Psoas muscle (tissue), 8 donors: Measurements from ENCODE around the gene CAVIN1. TPM values are rescaled to one million over a fixed set of nuclear protein-coding genes. Genes with fewer than 3 reads are reported as not detected.
A peak's percentile ranks its signal among the peaks of the same experiment; 100 is the strongest.
"Not testable (repeated sequence)": the region's sequence is repeated elsewhere in the genome, so short reads cannot be mapped to it uniquely, and the experiment has no call there.

ENCODE experiments used
- ATAC-seq, 4 donors: fragments of 200-7000 bp; cut with Tn5 transposase; one replicate each; pipeline ENCODE4 v1.9.1; 2020; ENCODE audit warnings: moderate library complexity in 3 of 4, mild to moderate bottlenecking in 2 of 4
- DNase-seq, 2 donors: peaks; one replicate each; pipeline ENCODE4 v3.0.0-alpha.2; 2020
- H3K27ac ChIP-seq: fragments of 200-600 bp; one replicate; pipeline ENCODE4 v1.8.0; 2022
- H3K27me3 ChIP-seq, 3 donors: fragments of 200-600 bp in 1 of 3; one replicate each; pipeline versions ENCODE4 v1.6.1 to v1.8.0; 2013 to 2022; ENCODE audit warnings: low read length in 2 of 3, mild to moderate bottlenecking in 2 of 3, moderate library complexity in 1 of 3; ENCODE audit not compliant: insufficient read depth in 3 of 3
- H3K36me3 ChIP-seq, 2 donors: fragments of 200-600 bp in 1 of 2; one replicate each; pipeline versions ENCODE4 v1.6.1 to v1.8.0; 2013 to 2022; ENCODE audit warnings: low read depth in 1 of 2, mild to moderate bottlenecking in 1 of 2, moderate library complexity in 1 of 2; ENCODE audit not compliant: insufficient read depth in 1 of 2
- H3K4me1 ChIP-seq: fragments of 200-600 bp; one replicate; pipeline ENCODE4 v1.8.0; 2022
- H3K4me3 ChIP-seq: fragments of 200-600 bp; one replicate; pipeline ENCODE4 v1.8.0; 2022; ENCODE audit warnings: mild to moderate bottlenecking
- H3K9me3 ChIP-seq: fragments of 200-600 bp; one replicate; pipeline ENCODE4 v1.8.0; 2022
- WGBS, 3 donors: extraction: QIAGEN DNeasy Blood & Tissue Kit; methylation state at CpG; one replicate each; pipeline versions ENCODE4 v1.1.6 to v1.1.7; 2013; 5-methylcytosine and 5-hydroxymethylcytosine counted together
- intact Hi-C, 2 donors: fragments of 100-400 bp; cut with DNase I; formaldehyde crosslinking; loops; one replicate each; pipeline versions ENCODE4 v1.11.0 to v1.14.2; 2022
- polyA plus RNA-seq, 3 donors: library from polyadenylated mRNA; stranded (reverse); fragments of 200-250 nt; gene quantifications; one replicate each; pipeline ENCODE4 v1.2.3, GENCODE V29; 2013
- total RNA-seq, 4 donors: library from RNA; stranded (reverse); fragmentation: NEBNext Ultra II Directional in 2 of 4; extraction: Animal tissue kit (Norgen Biotek cat#: 25700) in 2 of 4; gene quantifications; one replicate each; pipeline versions ENCODE4 v1.2.1 to v1.2.4, GENCODE V29; 2021 to 2023
- TF ChIP-seq, protein P1 (sequence below): fragments of 200-600 bp; IDR thresholded peaks from one replicate; pipeline ENCODE4 v1.8.0; 2022; ENCODE audit warnings: antibody characterized with exemption
- donor health status: healthy with polysubstance abuse.
- donor health status: DM: no; HTN: no; CAD: no; lungs with moderate emphysema.
- donor health status: Bipolar disorder and iron deficiency.
- donor health status: healthy.
- donor health status: DM: yes; HTN: yes; CAD: no.
- donor health status: DM: no; HTN: no; CAD: no.
- donor health status: DM: no; HTN: no; CAD: no.
- donor health status: DM: yes; HTN: yes; CAD: no.

The CAVIN1 gene
- total and polyA plus RNA-seq, 7 donors, result 69.5 to 151 (median 109) TPM

DNA sequence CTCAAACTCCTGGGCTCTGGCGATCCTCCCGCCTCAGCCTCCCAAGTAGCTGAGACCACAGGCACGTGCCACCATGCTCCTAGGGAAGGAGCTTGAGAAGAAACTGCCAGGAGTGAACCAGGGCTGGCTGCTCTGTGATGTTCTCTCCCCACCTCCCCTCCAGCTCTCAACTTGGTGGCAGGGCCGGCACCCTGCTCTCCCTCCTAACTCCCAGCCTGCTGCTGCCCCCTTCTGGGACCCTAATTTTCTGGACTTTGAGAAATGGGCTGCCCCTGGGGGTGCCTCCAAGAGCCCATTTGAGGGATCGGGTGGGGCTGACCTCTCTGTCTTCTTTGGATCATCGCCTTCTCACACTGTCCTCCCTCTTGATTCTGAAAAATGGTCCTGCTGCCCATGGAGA is 19.9 kb downstream of the CAVIN1 start:
- Histone ChIP-seq H3K27me3 (no peaks in the 10 kb centered on the region), H3K4me3 (no peak overlapping the region), H3K27ac (no peak overlapping the region), H3K9me3 (no peaks in the 10 kb centered on the region), H3K4me1 (peaks cover 35% of the 10 kb centered on the region), H3K36me3 (peaks cover 0 to 35% of the 10 kb centered on the region in 2 donors)
- intact Hi-C loops, result loop anchor here in 1 of 2 donors (1.0 to 10.0 kb wide), 3 partner anchors 80 to 288 kb away; partner anchors contain the start of gene DHX58
- ATAC-seq, result no peak
- 82 to 88% (median 84%) methylated on average over 6 of the region's 6 CpGs for WGBS, 3 donors
- DNase-seq, result no peak
- TF ChIP-seq, protein P1, sequence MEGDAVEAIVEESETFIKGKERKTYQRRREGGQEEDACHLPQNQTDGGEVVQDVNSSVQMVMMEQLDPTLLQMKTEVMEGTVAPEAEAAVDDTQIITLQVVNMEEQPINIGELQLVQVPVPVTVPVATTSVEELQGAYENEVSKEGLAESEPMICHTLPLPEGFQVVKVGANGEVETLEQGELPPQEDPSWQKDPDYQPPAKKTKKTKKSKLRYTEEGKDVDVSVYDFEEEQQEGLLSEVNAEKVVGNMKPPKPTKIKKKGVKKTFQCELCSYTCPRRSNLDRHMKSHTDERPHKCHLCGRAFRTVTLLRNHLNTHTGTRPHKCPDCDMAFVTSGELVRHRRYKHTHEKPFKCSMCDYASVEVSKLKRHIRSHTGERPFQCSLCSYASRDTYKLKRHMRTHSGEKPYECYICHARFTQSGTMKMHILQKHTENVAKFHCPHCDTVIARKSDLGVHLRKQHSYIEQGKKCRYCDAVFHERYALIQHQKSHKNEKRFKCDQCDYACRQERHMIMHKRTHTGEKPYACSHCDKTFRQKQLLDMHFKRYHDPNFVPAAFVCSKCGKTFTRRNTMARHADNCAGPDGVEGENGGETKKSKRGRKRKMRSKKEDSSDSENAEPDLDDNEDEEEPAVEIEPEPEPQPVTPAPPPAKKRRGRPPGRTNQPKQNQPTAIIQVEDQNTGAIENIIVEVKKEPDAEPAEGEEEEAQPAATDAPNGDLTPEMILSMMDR, result no peak

DNA sequence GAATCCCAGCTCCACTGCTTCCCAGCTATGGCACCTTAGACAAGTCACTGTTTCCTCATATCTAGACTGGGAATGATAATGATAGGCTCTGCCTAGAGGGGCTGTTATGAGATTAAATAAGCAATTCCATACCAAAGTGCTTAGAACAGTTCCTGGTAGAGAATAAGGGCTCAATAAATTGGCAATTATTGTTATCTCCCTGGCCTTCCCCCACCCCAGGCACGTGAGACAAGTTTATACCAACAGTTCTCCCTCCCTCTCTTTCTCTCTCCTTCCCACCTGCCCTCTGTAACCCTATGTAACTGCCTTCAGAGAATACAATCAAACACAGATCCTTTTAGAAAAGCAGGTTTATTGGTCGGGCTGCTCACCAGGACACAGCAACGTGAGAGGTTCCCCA is 20.9 kb downstream of the CAVIN1 start:
- WGBS, 3 donors, result 43 to 63% (median 57%) methylated on average over 3 of the region's 3 CpGs
- Histone ChIP-seq H3K9me3 (no peaks in the 10 kb centered on the region), H3K27me3 (no peaks in the 10 kb centered on the region), H3K36me3 (peaks cover 0 to 35% of the 10 kb centered on the region in 2 donors), H3K4me3 (no peak overlapping the region), H3K4me1 (peaks cover 25% of the 10 kb centered on the region), H3K27ac (peak overlapping the region; percentile 55)
- no peak for ATAC-seq
- DNase-seq, result no peak
- intact Hi-C loops, result loop anchor here in 1 of 2 donors (10.0 kb wide), 2 partner anchors 187 to 287 kb away; partner anchors contain the start of gene DHX58
- TF ChIP-seq, protein P1, result no peak

DNA sequence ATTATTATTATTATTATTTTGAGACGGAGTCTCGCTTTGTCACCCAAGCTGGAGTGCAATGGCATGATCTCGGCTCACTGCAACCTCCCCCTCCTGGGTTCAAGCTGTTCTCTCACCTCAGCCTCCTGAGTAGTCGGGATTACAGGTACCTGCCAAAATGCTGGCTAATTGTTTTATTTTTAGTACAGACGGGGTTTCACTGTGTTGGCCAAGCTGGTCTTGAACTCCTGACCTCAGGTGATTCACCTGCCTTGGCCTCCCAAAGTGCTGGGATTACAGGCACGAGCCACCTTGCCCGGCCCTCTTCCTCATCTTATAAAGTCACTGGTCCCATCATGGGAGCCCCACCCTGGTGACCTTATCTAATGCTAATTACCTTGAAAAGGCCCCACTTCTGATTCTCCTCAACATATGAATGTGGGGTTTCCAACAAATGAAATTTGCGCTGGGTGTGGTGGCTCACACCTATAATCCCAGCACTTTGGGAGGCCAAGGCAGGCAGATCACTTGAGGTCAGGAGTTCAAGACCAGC is 22.1 kb downstream of the CAVIN1 start:
- Histone ChIP-seq H3K27ac (peak overlapping the region; percentile 53), H3K4me1 (peaks cover 13% of the 10 kb centered on the region), H3K36me3 (peaks cover 0 to 35% of the 10 kb centered on the region in 2 donors)
- ATAC-seq, result peak in 3 of 4 donors; percentile 14 to 66 (median 57)
- not testable (repeated sequence) for H3K9me3 ChIP-seq, H3K4me3 ChIP-seq, DNase-seq, H3K27me3 ChIP-seq
- WGBS, 3 donors, result 47 to 57% (median 54%) methylated on average over 8 of the region's 8 CpGs
- intact Hi-C loops, result loop anchor here in 1 of 2 donors (10.0 kb wide), 2 partner anchors 186 to 286 kb away; partner anchors contain the start of gene DHX58

DNA sequence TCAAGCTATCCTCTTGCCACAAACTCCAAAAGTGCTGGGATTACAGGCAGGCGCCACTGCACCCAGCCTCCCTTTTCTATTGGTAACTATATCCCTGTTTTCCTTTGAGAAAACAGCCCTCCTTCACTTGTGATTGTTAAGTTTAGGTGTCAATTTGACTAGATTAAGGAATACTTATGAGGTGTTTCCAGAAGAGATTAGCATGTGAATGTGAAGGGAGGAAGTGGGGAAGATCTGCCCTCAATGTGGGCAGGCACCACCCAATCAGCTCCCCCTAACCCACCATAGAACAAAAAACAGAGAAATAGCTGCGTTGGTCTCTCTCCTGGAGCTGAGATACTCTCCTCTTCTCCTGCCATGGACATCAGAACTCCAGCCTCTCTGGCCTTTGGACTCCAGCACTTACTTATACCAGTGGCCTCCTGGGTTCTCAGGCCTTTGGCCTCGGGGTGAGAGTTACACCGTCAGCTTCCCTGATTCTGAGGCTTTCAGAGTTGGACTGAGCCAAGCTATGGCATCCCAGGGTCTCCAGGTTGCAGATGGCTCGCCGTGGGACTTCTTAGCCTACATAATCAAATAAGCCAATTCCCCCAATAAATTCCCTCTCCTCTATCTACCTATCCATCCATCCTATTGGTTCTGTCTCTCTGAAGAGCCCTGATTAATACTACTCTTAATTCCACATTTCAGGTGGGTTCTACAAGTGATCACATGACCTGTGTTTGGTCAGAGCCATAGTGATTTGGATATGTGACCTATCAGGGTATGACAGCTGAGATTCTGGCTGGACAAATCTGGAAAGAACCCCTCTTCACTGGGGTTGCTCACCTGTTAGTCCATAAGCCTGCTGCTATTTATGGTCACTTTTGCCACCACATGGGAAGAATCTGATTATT is 22.9 kb downstream of the CAVIN1 start:
- ATAC-seq (peak in 2 of 4 donors; percentile 4 to 16), DNase-seq (no peak)
- intact Hi-C loops, result loop anchor here in 1 of 2 donors (10.0 kb wide), 2 partner anchors 185 to 285 kb away; partner anchors contain the start of gene DHX58
- WGBS, 3 donors, result 80 to 81% (median 80%) methylated on average over 6 of the region's 6 CpGs
- Histone ChIP-seq H3K9me3 (no peaks in the 10 kb centered on the region), H3K4me3 (no peak overlapping the region), H3K36me3 (peaks cover 0 to 33% of the 10 kb centered on the region in 2 donors), H3K27me3 (no peaks in the 10 kb centered on the region), H3K27ac (peak overlapping the region; percentile 53), H3K4me1 (peaks cover 12% of the 10 kb centered on the region)
- TF ChIP-seq, protein P1, result no peak

DNA sequence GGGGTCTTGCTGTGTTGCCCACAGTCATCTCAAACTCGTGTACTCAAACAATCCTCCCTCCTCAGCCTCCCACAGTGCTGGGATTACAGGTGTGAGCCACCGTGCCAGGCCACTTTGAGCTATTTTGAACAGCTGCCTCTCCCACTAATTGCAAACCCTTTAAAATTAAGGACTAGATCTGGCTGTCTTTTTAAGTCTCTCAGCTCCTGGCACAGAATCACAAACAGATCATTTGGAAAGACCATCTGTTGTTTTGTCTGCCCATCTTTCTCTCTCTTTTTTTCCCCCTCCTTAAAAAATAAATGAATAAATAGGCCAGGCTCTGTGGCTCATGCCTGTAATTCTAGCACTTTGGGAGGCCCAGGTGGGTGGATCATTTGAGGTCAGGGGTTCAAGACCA is 23.9 kb downstream of the CAVIN1 start:
- Histone ChIP-seq H3K27ac (no peak overlapping the region), H3K4me3 (no peak overlapping the region), H3K27me3 (no peaks in the 10 kb centered on the region), H3K9me3 (no peaks in the 10 kb centered on the region), H3K4me1 (peaks cover 12% of the 10 kb centered on the region), H3K36me3 (peaks cover 0 to 22% of the 10 kb centered on the region in 2 donors)
- DNase-seq, result no peak
- TF ChIP-seq, protein P1, result no peak
- intact Hi-C loops, result no loop called here
- no peak for ATAC-seq
- 35 to 61% (median 38%) methylated on average over 2 of the region's 2 CpGs for WGBS, 3 donors

DNA sequence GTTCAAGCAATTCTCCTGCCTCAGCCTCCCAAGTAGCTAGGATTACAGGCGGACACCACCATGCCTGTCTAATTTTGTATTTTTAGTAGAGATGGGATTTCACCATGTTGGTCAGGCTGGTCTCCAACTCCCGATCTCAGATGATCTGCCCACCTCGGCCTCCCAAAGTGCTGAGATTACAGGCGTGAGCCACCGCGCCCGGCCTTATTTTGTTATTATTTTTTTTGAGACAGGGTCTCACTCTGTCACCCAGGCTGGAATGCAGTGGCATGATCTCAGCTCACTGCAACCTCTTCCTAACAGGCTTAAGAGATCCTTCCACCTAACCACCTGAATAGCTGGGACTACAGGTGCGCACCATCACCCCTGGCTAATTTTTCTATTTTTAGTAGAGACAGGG is 27.5 kb downstream of the CAVIN1 start:
- DNase-seq, H3K27ac ChIP-seq, H3K4me1 ChIP-seq, intact Hi-C loops, H3K4me3 ChIP-seq, ATAC-seq, H3K9me3 ChIP-seq, H3K36me3 ChIP-seq, H3K27me3 ChIP-seq: not testable (repeated sequence)
- 95 to 98% (median 97%) methylated on average over 8 of the region's 8 CpGs for WGBS, 3 donors
